ENCODE results near the gene CX3CL1.

The CX3CL1 gene

GRCh38 chr16:57367116-57367752 is 5.1 kb upstream of the CX3CL1 start:
- no peak overlapping the region for H3K27ac ChIP-seq (replicated peaks)
- H3K27me3 ChIP-seq (ENCODE audit: insufficient read depth, poor library complexity, severe bottlenecking), result peaks cover 3% of the 10 kb centered on the region
- DNase-seq (ENCODE audit: low read depth in 1 of 2, low spot score in 1 of 2), result no peak
- H3K4me3 ChIP-seq (replicated peaks; ENCODE audit: insufficient read depth, low read length), result no peak overlapping the region
- TF ChIP-seq SPI1 (IDR thresholded peaks at IDR 0.05; ENCODE audit: borderline replicate concordance, low read depth) (no peak), GABPA (IDR thresholded peaks at IDR 0.05; ENCODE audit: low read depth) (no peak), REST (IDR thresholded peaks at IDR 0.05; ENCODE audit: insufficient replicate concordance, low read depth) (no peak), POLR2AphosphoS5 (IDR thresholded peaks at IDR 0.05; ENCODE audit: low read depth) (no peak), CTCF (IDR thresholded peaks at IDR 0.05; ENCODE audit: insufficient read depth, low read length) (no peak)

DNA sequence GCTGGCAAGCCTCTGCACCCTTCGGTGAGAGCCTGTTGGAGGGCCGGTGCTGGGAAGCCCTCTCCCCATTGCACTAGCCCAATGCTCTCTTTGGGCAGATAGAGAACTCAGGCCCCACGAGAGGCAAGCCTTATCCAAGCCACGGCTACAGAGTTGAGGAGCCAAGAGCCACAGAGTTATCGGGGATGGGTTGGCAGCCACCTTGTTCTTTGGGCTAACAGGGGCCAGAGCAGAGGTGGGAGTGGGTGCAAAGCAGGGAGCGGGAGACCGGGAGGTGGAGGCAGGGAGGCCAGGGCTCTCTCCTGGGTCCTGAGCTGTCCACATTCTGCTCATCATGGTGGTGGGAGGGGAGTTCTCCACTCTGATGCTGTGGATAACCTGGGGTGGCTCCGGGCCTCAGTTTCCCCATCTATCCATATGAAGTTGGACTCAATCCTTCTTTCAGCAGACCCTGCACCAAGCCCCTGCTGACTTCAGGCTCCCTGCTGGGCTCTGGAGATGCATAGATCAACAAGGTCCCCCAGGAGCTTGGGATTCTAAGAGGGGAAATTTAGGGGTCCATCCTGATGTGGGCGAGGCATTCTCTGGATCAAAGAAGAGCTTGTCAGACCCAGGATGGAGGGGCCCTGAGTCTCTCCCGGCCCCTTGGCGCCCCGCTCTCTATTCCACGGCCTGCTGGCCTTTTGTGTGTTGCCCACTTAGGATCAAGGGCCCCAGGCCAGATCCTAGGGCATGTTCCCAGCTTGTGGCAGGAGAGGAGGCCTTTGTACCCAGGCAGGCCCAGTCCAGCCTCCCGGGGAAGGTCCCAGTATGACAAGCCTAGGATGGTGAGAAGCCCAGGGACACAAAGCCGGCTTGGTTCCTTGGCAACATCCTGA is 557 bp upstream of the CX3CL1 start:
- peaks cover 4% of the 10 kb centered on the region for H3K27me3 ChIP-seq (ENCODE audit: insufficient read depth, poor library complexity, severe bottlenecking)
- TF ChIP-seq CTCF (IDR thresholded peaks at IDR 0.05; ENCODE audit: insufficient read depth, low read length) (no peak), POLR2AphosphoS5 (IDR thresholded peaks at IDR 0.05; ENCODE audit: low read depth) (no peak), SPI1 (IDR thresholded peaks at IDR 0.05; ENCODE audit: borderline replicate concordance, low read depth) (no peak), REST (IDR thresholded peaks at IDR 0.05; ENCODE audit: insufficient replicate concordance, low read depth) (no peak), GABPA (IDR thresholded peaks at IDR 0.05; ENCODE audit: low read depth) (no peak)
- H3K4me3 ChIP-seq (replicated peaks; ENCODE audit: insufficient read depth, low read length), result no peak overlapping the region
- no peak for DNase-seq (ENCODE audit: low read depth in 1 of 2, low spot score in 1 of 2)
- H3K27ac ChIP-seq (replicated peaks), result no peak overlapping the region

GRCh38 chr16:57373117-57373947 is 1.0 kb downstream of the CX3CL1 start:
- no peak for DNase-seq (ENCODE audit: low read depth in 1 of 2, low spot score in 1 of 2)
- TF ChIP-seq SPI1 (IDR thresholded peaks at IDR 0.05; ENCODE audit: borderline replicate concordance, low read depth), result no peak
- peaks cover 6% of the 10 kb centered on the region for H3K27me3 ChIP-seq (ENCODE audit: insufficient read depth, poor library complexity, severe bottlenecking)
- no peak overlapping the region for H3K27ac ChIP-seq (replicated peaks)
- H3K4me3 ChIP-seq (replicated peaks; ENCODE audit: insufficient read depth, low read length), result no peak overlapping the region

DNA sequence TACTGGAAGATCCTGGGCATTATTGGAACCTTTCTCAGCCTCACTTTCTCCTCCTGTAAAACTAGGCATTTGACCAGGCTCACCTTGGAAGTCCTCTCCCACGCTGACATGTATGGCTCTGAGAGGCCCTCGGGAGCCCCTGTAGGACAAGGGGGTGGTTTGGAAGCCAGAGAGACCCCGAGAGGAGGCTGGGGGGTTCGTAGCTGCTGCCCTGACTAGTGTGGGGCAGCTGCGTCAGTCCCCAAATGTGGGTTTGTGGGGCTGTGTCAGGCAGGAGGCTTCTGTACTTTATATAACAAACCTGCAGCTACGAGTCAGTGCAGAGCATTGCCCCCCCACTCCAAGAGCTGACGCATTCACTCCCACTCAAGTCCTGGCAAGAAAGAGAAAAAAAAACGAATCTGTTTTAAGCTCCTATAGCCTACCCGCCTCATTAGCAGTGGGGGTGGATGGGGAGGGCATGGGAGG is 1.8 kb downstream of the CX3CL1 start:
- TF ChIP-seq GABPA (IDR thresholded peaks at IDR 0.05; ENCODE audit: low read depth) (no peak), POLR2AphosphoS5 (IDR thresholded peaks at IDR 0.05; ENCODE audit: low read depth) (no peak), CTCF (IDR thresholded peaks at IDR 0.05; ENCODE audit: insufficient read depth, low read length) (no peak), REST (IDR thresholded peaks at IDR 0.05; ENCODE audit: insufficient replicate concordance, low read depth) (no peak), SPI1 (IDR thresholded peaks at IDR 0.05; ENCODE audit: borderline replicate concordance, low read depth) (no peak)
- DNase-seq (ENCODE audit: low read depth in 1 of 2, low spot score in 1 of 2), result no peak
- peaks cover 6% of the 10 kb centered on the region for H3K27me3 ChIP-seq (ENCODE audit: insufficient read depth, poor library complexity, severe bottlenecking)
- H3K27ac ChIP-seq (replicated peaks), result no peak overlapping the region
- no peak overlapping the region for H3K4me3 ChIP-seq (replicated peaks; ENCODE audit: insufficient read depth, low read length)
